CD4-positive, CD25-positive, alpha-beta regulatory T cell (primary cell): ENCODE data around the gene ACSS2. TPM values are rescaled to one million over a fixed set of nuclear protein-coding genes. Genes with fewer than 3 reads are reported as not detected.
A peak's percentile ranks its signal among the peaks of the same experiment; 100 is the strongest.

Experiments
- ATAC-seq, 2 donors: fragments of 150-1000 bp; cut with Tn5 transposase; one replicate each; pipeline ENCODE4 v1.10.0; 2021; ENCODE audit warnings: low read depth in 2 of 2, moderate number of reproducible peaks in 2 of 2, moderate library complexity in 1 of 2
- DNase-seq, 3 donors: peaks; one replicate each; pipeline versions ENCODE4 v3.0.0 to v3.0.0-alpha.2; 2012 to 2022; ENCODE audit warnings: mixed read lengths in 1 of 3
- H3K27ac ChIP-seq: one replicate; pipeline ENCODE4 v1.7.0; 2013; ENCODE audit warnings: mild to moderate bottlenecking, low read length; ENCODE audit not compliant: insufficient read depth, poor library complexity, severe bottlenecking
- H3K27me3 ChIP-seq: one replicate; pipeline ENCODE4 v1.7.0; 2013; ENCODE audit warnings: low read length; ENCODE audit not compliant: control insufficient read depth, insufficient read depth
- H3K36me3 ChIP-seq: one replicate; pipeline ENCODE4 v1.7.0; 2013; ENCODE audit warnings: mild to moderate bottlenecking, low read length, moderate library complexity; ENCODE audit not compliant: control insufficient read depth, insufficient read depth
- H3K4me1 ChIP-seq: 2 replicates; pipeline ENCODE4 v1.7.0; 2013; ENCODE audit warnings: mild to moderate bottlenecking, low read length; ENCODE audit not compliant: insufficient read depth, control insufficient read depth, poor library complexity, severe bottlenecking
- H3K4me3 ChIP-seq: one replicate; pipeline ENCODE4 v1.7.0; 2013; ENCODE audit warnings: low read depth, mild to moderate bottlenecking, low read length, moderate library complexity
- H3K9me3 ChIP-seq, 2 experiments: 1 replicate in 1 of 2; 2 replicates in 1 of 2; pipeline ENCODE4 v1.7.0; 2013; ENCODE audit warnings: low read length in 2 of 2, mild to moderate bottlenecking in 1 of 2, moderate library complexity in 1 of 2; ENCODE audit not compliant: control insufficient read depth in 2 of 2
- H3K27ac Mint-ChIP-seq, 3 donors: one replicate each; pipeline ENCODE4 v1.8.0; 2020 to 2022; ENCODE audit warnings: mild to moderate bottlenecking in 3 of 3, mixed read lengths in 3 of 3, moderate library complexity in 2 of 3
- H3K27me3 Mint-ChIP-seq: one replicate; pipeline ENCODE4 v1.8.0; 2022; ENCODE audit warnings: mild to moderate bottlenecking, mixed read lengths
- H3K36me3 Mint-ChIP-seq: one replicate; pipeline ENCODE4 v1.8.0; 2020; ENCODE audit warnings: mixed read lengths
- H3K4me1 Mint-ChIP-seq, 4 donors: one replicate each; pipeline ENCODE4 v1.8.0; 2020 to 2022; ENCODE audit warnings: mixed read lengths in 4 of 4, mild to moderate bottlenecking in 1 of 4
- H3K4me3 Mint-ChIP-seq, 4 donors: one replicate each; pipeline ENCODE4 v1.8.0; 2020 to 2022; ENCODE audit warnings: mild to moderate bottlenecking in 4 of 4, mixed read lengths in 4 of 4, moderate library complexity in 3 of 4
- H3K9me3 Mint-ChIP-seq, 7 donors: one replicate each; pipeline ENCODE4 v1.8.0; 2020 to 2022; ENCODE audit warnings: mixed read lengths in 7 of 7, mild to moderate bottlenecking in 3 of 7, moderate library complexity in 2 of 7
- polyA plus RNA-seq, 4 donors: library from polyadenylated mRNA; unstranded; fragments of 300-500 nt; fragmentation: Illumina TruSeq; gene quantifications; one replicate each; pipeline ENCODE4 v1.2.3, GENCODE V29; 2021
- total RNA-seq: library from RNA; stranded (reverse); gene quantifications from one replicate; pipeline ENCODE4 v1.2.3, GENCODE V29; 2022

The ACSS2 gene, protein sequence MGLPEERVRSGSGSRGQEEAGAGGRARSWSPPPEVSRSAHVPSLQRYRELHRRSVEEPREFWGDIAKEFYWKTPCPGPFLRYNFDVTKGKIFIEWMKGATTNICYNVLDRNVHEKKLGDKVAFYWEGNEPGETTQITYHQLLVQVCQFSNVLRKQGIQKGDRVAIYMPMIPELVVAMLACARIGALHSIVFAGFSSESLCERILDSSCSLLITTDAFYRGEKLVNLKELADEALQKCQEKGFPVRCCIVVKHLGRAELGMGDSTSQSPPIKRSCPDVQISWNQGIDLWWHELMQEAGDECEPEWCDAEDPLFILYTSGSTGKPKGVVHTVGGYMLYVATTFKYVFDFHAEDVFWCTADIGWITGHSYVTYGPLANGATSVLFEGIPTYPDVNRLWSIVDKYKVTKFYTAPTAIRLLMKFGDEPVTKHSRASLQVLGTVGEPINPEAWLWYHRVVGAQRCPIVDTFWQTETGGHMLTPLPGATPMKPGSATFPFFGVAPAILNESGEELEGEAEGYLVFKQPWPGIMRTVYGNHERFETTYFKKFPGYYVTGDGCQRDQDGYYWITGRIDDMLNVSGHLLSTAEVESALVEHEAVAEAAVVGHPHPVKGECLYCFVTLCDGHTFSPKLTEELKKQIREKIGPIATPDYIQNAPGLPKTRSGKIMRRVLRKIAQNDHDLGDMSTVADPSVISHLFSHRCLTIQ
- total RNA-seq (8.8 TPM), polyA plus RNA-seq (10 to 100 TPM in 3 of 4 donors, 1 to 10 TPM in 1; 8.8 to 14.1 (median 12.8) TPM)

DNA sequence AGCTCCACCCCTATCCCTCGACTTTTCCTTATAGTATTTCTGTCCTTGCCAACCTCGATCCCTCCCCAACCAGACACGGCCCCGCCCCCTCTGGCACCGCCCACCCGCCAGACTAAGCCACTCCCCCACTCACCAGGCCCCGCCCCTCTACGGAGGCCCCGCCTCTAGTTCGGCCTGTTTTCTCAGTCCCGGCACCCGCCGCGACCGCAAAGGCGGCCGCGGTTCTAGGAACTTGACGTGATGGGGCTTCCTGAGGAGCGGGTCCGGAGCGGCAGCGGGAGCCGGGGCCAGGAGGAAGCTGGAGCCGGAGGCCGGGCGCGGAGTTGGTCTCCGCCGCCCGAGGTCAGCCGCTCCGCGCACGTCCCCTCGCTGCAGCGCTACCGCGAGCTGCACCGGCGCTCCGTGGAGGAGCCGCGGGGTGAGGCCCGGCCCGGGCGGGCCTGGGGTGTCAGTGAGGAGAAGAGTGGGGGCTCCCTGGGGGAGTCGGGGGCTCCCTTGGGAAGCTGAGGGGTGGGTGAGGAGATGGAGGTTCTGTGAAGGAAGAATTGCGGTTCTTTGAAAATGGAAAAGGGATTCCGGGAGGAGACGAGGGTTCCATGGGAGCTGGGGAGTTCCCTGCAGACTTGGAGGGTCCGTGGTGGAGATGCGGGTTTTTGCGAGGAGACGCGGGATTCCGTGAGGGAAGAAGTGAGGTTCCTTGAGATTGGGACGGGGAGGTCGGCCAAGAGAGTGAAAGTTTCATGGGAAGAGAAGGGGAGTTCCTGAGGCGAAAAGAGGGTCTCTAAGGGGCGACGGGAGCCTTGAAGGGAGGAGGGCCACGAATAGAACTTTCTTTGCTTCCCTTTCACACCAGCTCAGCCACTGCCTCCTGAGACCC is at the start of gene ACSS2:
TSS of gene ACSS2 (plus strand) at position 207 of the 877 bp plus-strand sequence. CDS start at position 241, 34 bp downstream.
- H3K9me3 Mint-ChIP-seq = no peaks in the 10 kb centered on the region
- DNase-seq = peak in 2 of 3 donors; percentile 87 to 91
- peak within 1 kb of the TSS; percentile 77 for H3K4me3 ChIP-seq
- no peaks in the 10 kb centered on the region for H3K36me3 ChIP-seq
- H3K4me1 Mint-ChIP-seq = peaks cover 18 to 65% (median 47%) of the 10 kb centered on the region in 4 donors
- H3K36me3 Mint-ChIP-seq = no peaks in the 10 kb centered on the region
- no peaks in the 10 kb centered on the region for H3K27me3 Mint-ChIP-seq
- H3K27me3 ChIP-seq = no peaks in the 10 kb centered on the region
- peaks cover 37% of the 10 kb centered on the region for H3K4me1 ChIP-seq
- peak within 1 kb of the TSS; percentile 88 to 91 (median 91) for H3K27ac Mint-ChIP-seq
- peak; percentile 77 to 85 for ATAC-seq
- H3K4me3 Mint-ChIP-seq = peak within 1 kb of the TSS; percentile 87 to 94 (median 90)
- H3K9me3 ChIP-seq = no peaks in the 10 kb centered on the region
- H3K27ac ChIP-seq = peak within 1 kb of the TSS; percentile 56

DNA sequence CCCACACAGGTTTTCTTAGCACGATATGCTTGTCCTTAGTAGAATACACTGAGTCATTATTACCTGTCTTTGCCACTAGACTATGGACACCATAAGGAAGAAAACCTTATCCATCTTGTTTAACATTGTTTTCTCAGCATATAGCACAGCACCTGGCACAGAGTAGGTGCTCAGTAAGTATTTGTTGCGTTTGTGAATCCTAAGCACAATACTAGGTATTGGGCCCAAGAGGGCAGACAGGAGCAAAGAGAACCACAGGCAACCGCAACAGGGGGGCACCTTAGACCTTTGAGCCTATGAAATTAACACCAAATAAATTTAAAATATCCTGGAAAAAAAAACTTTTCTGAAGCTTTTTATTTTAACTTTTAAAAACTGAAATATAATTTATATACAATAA is 47.2 kb upstream of the ACSS2 start:
- Mint-ChIP-seq H3K27me3 (peaks cover 45% of the 10 kb centered on the region), H3K36me3 (no peaks in the 10 kb centered on the region), H3K4me1 (peaks cover 5 to 16% (median 10%) of the 10 kb centered on the region in 4 donors), H3K27ac (no peak overlapping the region), H3K9me3 (no peaks in the 10 kb centered on the region), H3K4me3 (peak overlapping the region in 1 of 4 donors; percentile 20)
- Histone ChIP-seq H3K27ac (no peak overlapping the region), H3K36me3 (no peaks in the 10 kb centered on the region), H3K4me1 (peaks cover 13% of the 10 kb centered on the region), H3K9me3 (no peaks in the 10 kb centered on the region), H3K27me3 (peaks cover 7% of the 10 kb centered on the region), H3K4me3 (no peak overlapping the region)
- no peak for ATAC-seq
- no peak for DNase-seq

DNA sequence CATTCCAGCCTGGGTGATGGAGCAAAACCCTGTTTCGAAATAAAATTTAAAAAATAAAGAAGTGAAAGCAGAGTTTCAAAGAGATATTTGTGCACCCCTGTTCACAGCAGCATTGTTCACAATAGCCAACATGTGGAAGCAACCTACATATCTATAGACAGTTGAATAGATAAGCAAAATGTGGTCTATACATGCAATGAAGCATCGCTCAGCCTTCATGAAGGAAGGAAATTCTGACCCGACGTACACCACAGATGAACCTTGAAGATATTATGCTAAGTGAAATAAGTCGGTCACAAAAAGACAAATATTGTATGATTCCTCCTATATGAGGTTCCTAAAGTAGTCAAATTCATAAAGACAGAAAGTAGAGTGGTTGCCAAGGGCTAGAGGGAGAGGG is 44.5 kb upstream of the ACSS2 start:
- Histone ChIP-seq H3K27ac (no peak overlapping the region), H3K4me3 (no peak overlapping the region), H3K4me1 (no peaks in the 10 kb centered on the region), H3K27me3 (peaks cover 9% of the 10 kb centered on the region), H3K9me3 (no peaks in the 10 kb centered on the region), H3K36me3 (no peaks in the 10 kb centered on the region)
- peaks cover 49% of the 10 kb centered on the region for H3K27me3 Mint-ChIP-seq
- ATAC-seq (no peak), DNase-seq (no peak)
- no peak overlapping the region for H3K4me3 Mint-ChIP-seq
- H3K9me3 Mint-ChIP-seq = peaks cover 0 to 1% (median 0%) of the 10 kb centered on the region in 7 donors
- H3K4me1 Mint-ChIP-seq = peaks cover 0 to 6% (median under 1%) of the 10 kb centered on the region in 4 donors
- H3K36me3 Mint-ChIP-seq = no peaks in the 10 kb centered on the region
- peak overlapping the region in 1 of 3 donors; percentile 2 for H3K27ac Mint-ChIP-seq

DNA sequence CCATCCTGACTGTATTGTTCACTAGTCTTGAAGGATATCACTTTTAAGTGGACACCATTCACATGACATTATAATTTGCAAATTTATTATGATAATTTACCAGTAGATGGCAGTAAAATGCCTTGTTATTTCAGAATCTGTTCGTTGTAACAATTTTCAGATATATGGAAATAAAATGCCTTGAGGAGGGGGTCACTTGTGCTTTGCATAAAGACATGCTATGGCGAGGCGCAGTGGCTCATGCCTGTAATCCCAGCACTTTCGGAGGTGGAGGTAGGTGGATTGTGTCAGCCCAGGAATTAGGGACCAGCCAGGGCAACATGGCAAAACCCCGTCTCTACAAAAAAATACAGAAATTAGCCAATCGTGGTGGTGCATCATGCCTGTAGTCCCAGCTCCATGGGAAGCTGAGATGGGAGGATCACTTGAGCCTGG is 41.9 kb upstream of the ACSS2 start:
- Histone ChIP-seq H3K9me3 (no peaks in the 10 kb centered on the region), H3K27ac (no peak overlapping the region), H3K4me1 (no peaks in the 10 kb centered on the region), H3K36me3 (no peaks in the 10 kb centered on the region), H3K27me3 (peaks cover 10% of the 10 kb centered on the region), H3K4me3 (no peak overlapping the region)
- H3K4me3 Mint-ChIP-seq = peak overlapping the region in 1 of 4 donors; percentile 1
- peaks cover 0 to 1% (median 0%) of the 10 kb centered on the region in 7 donors for H3K9me3 Mint-ChIP-seq
- H3K36me3 Mint-ChIP-seq = no peaks in the 10 kb centered on the region
- no peak overlapping the region for H3K27ac Mint-ChIP-seq
- H3K4me1 Mint-ChIP-seq = peaks cover 0 to 6% (median under 1%) of the 10 kb centered on the region in 4 donors
- DNase-seq = peak in 2 of 3 donors; percentile 58 to 59
- peak in 1 of 2 donors; percentile 42 for ATAC-seq
- peaks cover 50% of the 10 kb centered on the region for H3K27me3 Mint-ChIP-seq

DNA sequence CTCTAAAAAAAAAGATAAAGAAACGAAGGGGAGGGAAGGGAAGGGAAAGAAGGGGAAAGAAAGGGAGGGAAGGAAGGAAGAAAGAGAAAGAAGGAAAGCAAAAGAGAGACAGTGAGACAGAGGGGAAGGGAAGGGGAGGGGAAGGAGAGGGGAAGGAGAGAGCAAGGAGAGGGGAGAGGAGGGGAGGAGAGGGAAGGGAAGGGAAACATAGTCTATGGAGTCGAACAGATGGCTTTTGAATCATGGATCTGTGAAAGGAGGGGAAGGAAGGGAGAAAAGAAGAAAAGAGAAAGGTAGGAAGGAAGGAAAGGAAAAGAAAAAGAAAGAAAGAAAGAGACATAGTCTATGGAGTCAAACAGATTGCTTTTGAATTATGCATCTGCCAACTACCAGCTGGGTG is 34.3 kb upstream of the ACSS2 start:
- Histone ChIP-seq H3K4me1 (no peaks in the 10 kb centered on the region), H3K4me3 (no peak overlapping the region), H3K27ac (no peak overlapping the region), H3K36me3 (no peaks in the 10 kb centered on the region), H3K9me3 (no peaks in the 10 kb centered on the region), H3K27me3 (peaks cover 2% of the 10 kb centered on the region)
- peak overlapping the region in 1 of 3 donors; percentile 11 for H3K27ac Mint-ChIP-seq
- no peaks in the 10 kb centered on the region for H3K36me3 Mint-ChIP-seq
- H3K4me1 Mint-ChIP-seq = peaks cover 0 to under 1% (median 0%) of the 10 kb centered on the region in 4 donors
- peaks cover 26% of the 10 kb centered on the region for H3K27me3 Mint-ChIP-seq
- H3K9me3 Mint-ChIP-seq = no peaks in the 10 kb centered on the region
- no peak overlapping the region for H3K4me3 Mint-ChIP-seq
- no peak for DNase-seq
- ATAC-seq = no peak

DNA sequence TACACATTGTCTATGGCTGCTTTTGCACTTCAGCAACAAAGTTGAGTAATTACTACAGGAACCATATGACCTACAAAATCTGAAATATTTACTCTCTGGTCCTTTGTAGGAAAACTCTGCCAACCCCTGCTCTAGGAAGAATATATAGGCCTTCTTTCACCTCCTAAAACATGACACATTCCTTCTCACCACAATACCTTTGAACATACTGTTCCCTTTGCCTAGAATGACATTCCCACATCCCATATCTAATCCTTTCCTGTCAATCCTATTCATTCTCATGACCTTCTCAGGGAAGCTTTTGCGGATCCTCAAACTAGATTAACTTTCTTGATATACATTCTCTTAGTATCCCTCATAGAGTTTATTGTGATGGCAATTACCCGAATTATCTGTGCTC is 33.0 kb upstream of the ACSS2 start:
- DNase-seq (no peak), ATAC-seq (no peak)
- Mint-ChIP-seq H3K36me3 (peaks cover 4% of the 10 kb centered on the region), H3K27ac (peak overlapping the region in 1 of 3 donors; percentile 21), H3K9me3 (no peaks in the 10 kb centered on the region), H3K4me1 (peaks cover 0 to 2% (median 0%) of the 10 kb centered on the region in 4 donors), H3K4me3 (no peak overlapping the region), H3K27me3 (peaks cover 26% of the 10 kb centered on the region)
- Histone ChIP-seq H3K27me3 (no peaks in the 10 kb centered on the region), H3K36me3 (peaks cover under 1% of the 10 kb centered on the region), H3K27ac (no peak overlapping the region), H3K4me3 (no peak overlapping the region), H3K9me3 (no peaks in the 10 kb centered on the region), H3K4me1 (no peaks in the 10 kb centered on the region)

DNA sequence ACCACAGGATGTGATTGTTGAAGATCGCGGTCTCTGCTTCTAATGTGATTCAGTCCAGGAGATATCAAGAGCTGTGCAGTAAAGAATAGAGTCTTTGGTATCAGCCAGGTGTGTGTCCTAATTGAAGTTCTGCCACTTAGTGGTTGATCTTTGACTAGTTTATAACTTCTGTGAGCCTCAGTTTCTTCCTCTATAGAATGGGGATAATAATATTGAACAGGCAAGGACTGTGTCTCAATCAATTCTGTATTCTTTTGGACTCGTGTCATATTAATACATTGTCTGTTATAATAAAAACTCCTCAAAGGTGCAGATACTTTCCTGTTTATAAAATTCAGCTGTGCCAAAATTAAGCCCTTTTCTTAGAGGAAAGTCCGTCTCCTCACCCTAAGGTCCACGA is 27.8 kb upstream of the ACSS2 start:
- Histone ChIP-seq H3K9me3 (no peaks in the 10 kb centered on the region), H3K36me3 (peaks cover 20% of the 10 kb centered on the region), H3K27me3 (no peaks in the 10 kb centered on the region), H3K4me1 (no peaks in the 10 kb centered on the region), H3K27ac (no peak overlapping the region), H3K4me3 (no peak overlapping the region)
- peak overlapping the region in 1 of 3 donors; percentile 42 for H3K27ac Mint-ChIP-seq
- no peak for ATAC-seq
- peaks cover 13% of the 10 kb centered on the region for H3K36me3 Mint-ChIP-seq
- H3K4me3 Mint-ChIP-seq = no peak overlapping the region
- H3K4me1 Mint-ChIP-seq = peaks cover 0 to 2% (median 0%) of the 10 kb centered on the region in 4 donors
- H3K27me3 Mint-ChIP-seq = peaks cover 2% of the 10 kb centered on the region
- DNase-seq = no peak
- H3K9me3 Mint-ChIP-seq = no peaks in the 10 kb centered on the region
